Activated CD8-positive, alpha-beta memory T cell treated with anti-CD3 and anti-CD28 coated beads for 1 hour (primary cell): Measurements from ENCODE around the gene ARFGEF2.
A peak's percentile ranks its signal among the peaks of the same experiment; 100 is the strongest.

Experiments used
- DNase-seq, 2 donors: peaks; one replicate each; pipeline ENCODE4 v3.0.0-alpha.2; 2020; ENCODE audit warnings: low read depth in 1 of 2; ENCODE audit errors: extremely low read depth in 1 of 2

Gene ARFGEF2

GRCh38 chr20:48898896-48899530 is 22.5 kb upstream of the ARFGEF2 start:
- DNase-seq, result no peak

DNA sequence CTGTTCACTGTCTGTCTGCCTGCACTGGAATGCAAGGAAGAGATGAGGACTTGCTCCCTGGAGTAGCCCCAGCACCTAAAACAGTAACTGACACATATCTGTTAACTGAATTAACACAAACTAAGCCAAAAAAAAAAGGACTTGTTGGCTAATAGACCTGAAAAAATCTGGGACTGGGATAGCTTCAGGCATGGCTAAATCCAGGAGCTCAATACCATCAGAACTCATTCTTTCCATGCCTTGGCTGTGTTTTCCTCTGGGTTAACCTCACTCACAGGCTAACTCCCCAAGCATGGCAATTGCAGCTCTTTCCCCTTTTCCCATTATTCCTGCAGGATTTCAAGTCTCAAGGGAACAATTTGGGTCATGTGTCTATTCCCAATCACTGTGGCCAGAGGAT is 21.6 kb upstream of the ARFGEF2 start:
- DNase-seq, result no peak

GRCh38 chr20:48901326-48901725 is 20.2 kb upstream of the ARFGEF2 start:
- DNase-seq, result no peak

- no peak for DNase-seq
These were observed 17.8 kb upstream of the ARFGEF2 start for GRCh38 chr20:48903705-48904104.

DNA sequence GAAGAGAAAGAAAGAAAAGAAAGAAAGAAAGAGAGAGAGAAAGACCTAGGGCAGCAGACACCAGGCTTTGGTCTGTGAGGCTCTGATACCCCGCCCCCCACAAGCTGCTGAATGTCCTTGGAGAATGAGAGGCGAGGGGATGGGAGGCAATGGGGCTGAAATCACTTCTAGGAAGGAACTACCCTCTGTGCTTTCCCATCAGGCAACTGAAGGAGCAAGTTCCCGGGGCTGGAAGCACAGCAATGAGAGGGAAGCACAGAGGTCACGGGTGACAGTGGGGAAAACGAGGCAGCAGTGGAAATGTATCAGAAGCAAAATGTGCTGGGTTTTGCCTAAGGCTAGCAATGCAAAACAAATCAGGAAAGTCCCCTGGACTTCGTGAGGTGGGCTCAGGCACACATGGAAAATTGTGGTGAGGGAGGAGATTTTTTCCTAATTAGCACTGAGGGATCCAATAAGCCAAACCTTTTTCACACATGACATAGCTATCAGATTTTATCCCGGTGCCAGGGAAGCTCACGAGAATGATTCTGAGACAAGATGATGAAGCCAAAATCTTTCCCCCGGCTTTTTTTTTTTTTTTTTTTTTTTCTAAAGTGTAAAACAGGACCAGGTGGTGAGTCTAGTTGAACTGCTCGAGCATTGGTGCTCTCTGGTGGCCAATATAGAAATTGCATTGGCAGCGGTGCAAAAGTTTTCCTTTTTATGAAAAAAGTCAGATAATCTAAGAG is 16.8 kb upstream of the ARFGEF2 start:
- DNase-seq, result peak; percentile 34 to 44

GRCh38 chr20:48905297-48905647 is 16.2 kb upstream of the ARFGEF2 start:
- no peak for DNase-seq

DNA sequence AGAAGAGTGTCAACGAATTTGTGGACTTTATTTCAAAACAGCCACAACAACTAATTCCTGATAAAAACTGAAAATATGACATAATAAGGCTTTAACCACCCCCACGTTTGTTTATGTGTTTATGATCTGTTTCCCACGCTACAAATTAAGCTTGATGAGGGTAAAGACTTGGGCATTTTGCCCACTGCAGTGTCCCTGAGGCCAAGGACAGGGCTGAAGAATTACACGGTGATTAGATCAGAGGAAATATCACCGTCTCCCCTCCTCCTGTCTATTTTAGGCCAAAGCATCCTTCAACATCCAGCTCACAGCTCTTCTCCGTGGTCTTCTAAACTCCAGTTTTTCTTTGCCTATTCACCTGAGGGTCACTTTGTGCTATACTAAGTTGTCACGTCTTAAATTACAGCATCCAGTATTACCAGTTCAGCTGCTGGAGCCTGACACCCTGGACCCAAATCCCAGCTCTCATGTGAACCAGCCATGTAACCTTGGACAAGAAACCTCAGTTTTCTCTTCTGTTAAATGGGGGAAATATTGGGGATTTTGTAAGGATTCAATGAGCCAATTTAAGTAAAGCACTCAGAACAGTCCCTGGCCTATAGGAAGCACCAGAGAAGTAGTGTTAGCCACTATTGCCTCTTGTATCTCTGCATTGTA is 15.2 kb upstream of the ARFGEF2 start:
- no peak for DNase-seq

DNA sequence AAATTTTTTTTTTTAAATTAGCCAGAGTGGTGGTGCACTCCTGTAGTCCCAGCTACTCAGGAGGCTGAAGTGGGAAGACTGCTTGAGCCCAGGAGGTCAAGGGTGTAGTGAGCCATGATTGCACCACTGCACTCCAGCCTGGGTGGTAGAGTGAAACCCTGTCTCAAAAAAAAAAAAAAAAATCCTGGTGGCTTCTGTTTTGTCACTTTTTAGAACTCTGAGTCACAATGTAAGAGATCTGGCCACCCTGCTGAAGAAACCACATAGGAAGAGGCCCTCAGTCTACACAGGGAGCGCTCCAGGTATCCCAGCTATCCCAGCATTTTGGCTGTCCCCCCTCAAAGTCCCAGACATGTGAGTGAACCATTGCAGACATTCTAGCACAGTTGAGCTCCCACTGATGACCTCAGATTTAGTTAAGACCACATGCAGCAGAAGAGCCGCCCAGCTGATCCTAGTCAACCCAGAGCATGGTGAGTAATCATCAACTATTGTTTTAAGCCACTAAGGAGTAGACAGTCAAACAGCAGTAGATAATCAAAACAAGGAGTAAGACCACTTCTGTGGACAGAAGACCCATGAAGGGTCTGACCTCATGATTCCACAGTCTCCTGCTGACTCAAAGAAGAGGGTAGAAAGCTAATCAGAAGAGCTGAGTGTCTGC is 12.7 kb upstream of the ARFGEF2 start:
- DNase-seq, result no peak

DNA sequence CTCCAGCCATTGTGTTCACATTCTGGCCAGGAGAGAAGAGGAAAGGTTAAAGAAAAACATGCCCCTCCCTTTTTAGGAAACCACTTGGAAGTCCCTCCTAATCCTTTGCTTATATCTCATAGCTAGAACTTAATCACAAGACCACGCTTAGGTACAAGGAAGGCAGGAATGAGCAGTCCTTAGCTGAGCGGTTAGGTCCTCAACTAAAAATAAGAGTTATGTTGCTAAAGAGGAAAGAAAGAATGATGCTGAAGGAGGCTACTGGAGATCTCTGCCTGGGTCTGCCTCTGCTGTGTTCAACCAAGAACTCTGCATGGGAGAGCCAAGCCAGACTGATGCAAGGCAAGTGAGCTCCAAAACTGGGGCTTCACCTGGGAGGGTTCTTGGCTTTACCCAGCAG is 11.6 kb upstream of the ARFGEF2 start:
- DNase-seq, result no peak

DNA sequence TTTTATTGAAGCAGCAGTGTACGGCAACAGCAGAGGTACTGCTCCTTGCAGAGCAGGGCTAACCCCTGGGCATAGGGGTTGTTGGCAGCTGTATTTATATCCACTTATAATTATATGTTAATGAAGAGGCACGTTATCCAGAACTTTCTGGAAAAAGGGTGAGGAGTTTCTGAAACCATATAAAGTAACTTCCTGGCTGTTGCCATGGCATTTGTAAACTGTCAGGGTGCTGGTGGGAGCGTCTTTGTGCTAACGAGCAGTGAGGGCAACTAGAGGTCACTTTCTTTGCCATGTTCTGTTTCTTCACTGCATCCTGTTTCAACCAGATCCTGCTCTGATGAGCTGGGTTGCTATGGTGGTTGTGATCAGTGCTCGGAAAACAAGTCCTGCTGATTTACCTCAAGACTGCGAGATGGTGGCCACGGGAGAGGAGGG is 11.1 kb upstream of the ARFGEF2 start:
- DNase-seq, result no peak

- DNase-seq, result no peak
These were observed 9.4 kb upstream of the ARFGEF2 start for GRCh38 chr20:48912065-48912464.

DNA sequence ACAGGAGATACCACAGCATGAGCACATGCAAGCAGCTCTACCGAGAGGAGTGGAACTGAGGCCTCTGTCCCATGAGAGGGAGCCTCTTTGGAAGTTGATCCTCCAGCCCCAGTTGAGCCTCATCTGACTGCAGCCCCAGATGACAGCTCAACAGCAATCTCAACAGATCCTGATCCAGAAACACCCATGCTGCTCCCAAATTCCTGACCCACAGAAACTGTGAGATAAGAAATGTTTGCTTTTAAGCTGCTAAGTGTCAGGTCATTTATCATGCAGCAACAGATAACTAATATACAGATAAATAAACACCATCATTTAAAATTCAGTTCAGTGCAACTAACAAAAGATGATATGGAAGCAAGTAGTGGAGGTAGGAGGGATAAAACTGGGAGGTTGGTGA is 4.8 kb upstream of the ARFGEF2 start:
- no peak for DNase-seq

DNA sequence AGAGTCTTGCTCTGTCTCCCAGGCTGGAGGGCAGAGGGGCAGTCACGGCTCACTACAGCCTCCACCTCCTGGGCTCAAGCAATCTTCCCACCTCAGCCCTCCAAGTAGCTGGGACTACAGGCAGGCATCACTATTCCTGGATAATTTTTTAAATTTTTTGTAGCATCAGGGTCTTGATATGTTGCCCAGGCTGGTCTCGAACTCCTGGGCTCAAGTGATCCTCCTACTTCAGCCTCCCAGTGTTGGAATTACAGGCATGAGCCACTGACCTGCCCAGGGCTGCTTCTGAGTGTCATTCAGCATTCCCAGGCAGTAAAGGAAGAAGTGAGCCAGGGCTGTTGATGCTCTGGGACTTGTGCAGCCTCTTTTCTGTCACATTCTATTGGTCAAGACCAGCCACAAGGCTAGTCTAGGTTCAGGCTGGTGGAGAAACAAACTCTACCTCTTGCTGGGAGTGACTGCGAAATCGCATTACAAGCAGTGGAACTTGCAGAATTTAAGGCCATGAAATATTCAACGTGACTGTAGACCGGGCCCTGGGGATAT is 2.1 kb upstream of the ARFGEF2 start:
- DNase-seq, result no peak

DNA sequence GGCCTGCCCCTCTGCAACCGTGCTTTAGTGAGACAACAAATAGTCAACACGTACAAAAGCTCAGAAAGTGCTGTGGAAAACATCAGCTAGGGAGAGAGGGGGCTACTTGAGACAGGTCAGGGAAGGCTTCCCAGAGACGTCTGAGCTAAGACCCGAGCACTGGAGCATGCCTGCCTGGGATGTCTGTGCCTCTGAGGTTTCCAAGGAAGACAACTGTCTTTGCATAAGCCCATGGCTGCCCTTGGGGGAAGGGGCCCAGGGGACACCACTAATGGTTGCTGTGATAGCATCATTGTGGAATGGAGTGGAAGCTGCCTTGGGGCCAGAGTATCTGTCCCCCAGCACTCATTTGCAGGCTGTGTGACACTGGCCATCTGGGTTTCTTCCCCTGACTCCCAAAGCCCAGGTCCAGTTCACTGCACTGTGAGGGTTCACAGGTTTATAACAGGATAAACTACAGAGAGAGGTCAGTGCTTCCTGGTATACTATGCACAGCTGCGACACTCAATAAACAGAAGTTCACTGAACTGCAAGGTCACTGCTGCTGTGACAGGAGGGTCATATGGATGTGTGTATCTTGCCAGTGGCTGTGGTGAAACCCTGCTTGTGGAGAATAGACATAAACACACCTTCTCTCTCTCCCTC is 1.5 kb upstream of the ARFGEF2 start:
- no peak for DNase-seq

- DNase-seq, result no peak
These were observed 864 bp upstream of the ARFGEF2 start for GRCh38 chr20:48920527-48921167.

DNA sequence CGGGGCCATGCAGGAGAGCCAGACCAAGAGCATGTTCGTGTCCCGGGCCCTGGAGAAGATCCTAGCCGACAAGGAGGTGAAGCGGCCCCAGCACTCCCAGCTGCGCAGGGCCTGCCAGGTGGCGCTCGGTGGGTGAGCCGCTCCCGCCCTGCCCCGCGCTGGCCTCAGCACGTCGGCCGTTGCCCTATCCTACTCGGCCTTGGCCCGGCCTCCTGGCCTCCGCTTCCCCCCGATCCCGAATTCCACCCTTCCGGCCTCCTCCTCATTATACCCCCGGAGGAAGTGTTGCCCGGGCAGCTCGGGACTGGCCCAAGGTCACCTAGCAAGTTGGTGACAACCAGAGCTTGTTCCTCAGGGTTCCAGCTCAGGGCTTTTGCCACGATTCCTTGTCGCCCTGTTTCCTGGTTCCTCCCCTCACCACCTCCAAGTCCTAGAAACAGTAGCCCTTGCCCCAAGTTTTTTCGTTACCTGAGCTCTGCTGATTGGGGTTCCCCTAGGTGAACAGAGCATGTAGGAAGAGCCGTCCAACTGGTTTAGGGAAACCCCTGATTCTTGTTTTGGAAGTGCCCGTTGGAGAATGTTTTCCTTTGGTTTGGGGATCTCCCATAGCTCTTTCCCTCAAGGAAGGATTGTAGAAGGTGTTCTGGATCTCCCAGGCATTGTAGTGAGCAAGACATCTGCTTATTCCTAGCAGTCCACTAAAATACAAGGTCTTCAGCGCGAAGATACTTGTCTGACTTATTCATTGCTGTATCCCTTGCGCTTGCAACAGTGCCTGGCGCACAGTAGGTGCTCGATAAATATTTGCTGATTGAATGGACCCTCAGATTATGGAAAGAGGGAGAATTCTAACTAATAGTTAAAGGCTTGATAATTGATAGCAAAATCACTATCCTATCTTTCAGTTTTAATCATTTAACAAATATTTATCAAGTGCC is 641 bp downstream of the ARFGEF2 start:
- DNase-seq, result no peak

DNA sequence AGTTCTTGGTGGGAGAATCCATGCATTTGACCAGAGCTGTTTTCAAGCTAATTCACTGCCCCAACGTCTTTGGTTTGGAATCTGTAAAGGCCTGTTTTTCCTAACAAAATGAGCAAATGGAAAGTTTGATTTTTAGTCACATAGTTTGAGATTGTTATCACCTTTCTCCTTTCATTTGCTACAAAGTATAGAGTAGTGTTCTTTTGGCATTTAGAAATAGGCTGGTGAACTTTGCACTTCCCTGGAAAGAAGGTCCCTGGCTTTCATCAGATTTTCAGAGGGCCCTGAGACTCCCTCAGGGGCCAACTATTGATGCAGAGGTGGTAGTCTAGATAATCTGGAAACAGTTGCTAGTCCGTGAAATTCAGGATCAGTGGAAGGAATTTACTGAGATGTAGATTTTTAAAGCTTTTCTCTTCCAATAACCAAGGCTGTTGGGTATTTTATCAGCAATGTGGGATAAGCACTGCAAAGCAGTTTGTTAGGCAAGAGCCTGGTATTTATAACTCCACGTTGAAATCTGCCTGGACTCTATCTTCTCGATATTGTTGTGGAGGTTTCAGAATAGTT is 1.7 kb downstream of the ARFGEF2 start:
- no peak for DNase-seq

GRCh38 chr20:48924756-48925109 is 3.2 kb downstream of the ARFGEF2 start:
- DNase-seq, result no peak

- no peak for DNase-seq
These were observed 4.8 kb downstream of the ARFGEF2 start for GRCh38 chr20:48926267-48926666.
